Retinal pigment epithelial cell (primary cell): ENCODE data around the gene TRMU.
"Not testable (repeated sequence)": the region's sequence is repeated elsewhere in the genome, so short reads cannot be mapped to it uniquely, and the experiment has no call there.

Experiments used
- DNase-seq: peaks from one replicate; pipeline ENCODE4 v3.0.0-alpha.2; 2010; ENCODE audit warnings: low read depth
- H3K4me3 ChIP-seq: 2 replicates; pipeline ENCODE4 v1.5.1; 2011; ENCODE audit warnings: mild to moderate bottlenecking, low read length, control low read depth, moderate library complexity
- TF ChIP-seq, protein P1 (sequence below): conservative IDR thresholded peaks from 2 replicates; pipeline ENCODE4 v1.5.1; 2011; ENCODE audit warnings: low read depth, low read length, control low read depth, inconsistent platforms

The TRMU gene

DNA sequence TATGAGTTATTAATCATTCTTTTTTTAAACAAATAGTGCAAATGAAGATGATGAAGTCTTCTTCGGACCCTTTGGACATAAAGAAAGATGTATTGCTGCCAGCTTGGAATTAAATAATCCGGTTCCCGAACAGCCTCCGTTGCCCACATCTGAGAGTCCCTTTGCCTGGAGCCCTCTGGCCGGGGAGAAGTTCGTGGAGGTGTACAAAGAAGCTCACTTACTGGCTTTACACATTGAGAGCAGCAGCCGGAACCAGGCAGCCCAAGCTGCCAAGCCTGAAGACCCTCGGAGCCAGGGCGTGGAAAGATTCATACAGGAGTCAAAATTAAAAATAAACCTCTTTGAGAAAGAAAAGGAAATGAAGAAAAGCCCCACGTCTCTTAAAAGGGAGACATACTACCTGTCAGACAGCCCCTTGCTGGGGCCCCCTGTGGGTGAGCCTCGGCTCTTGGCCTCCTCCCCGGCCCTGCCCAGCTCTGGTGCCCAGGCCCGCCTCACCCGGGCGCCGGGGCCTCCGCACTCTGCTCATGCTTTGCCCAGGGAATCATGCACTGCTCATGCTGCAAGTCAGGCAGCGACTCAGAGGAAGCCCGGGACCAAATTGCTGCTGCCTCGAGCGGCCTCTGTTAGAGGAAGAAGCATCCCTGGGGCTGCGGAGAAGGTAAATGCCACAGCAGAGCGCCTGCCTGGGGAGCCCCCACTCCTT, 27.1 kb upstream of the TRMU start:
- DNase-seq = no peak
- TF ChIP-seq, protein P1, sequence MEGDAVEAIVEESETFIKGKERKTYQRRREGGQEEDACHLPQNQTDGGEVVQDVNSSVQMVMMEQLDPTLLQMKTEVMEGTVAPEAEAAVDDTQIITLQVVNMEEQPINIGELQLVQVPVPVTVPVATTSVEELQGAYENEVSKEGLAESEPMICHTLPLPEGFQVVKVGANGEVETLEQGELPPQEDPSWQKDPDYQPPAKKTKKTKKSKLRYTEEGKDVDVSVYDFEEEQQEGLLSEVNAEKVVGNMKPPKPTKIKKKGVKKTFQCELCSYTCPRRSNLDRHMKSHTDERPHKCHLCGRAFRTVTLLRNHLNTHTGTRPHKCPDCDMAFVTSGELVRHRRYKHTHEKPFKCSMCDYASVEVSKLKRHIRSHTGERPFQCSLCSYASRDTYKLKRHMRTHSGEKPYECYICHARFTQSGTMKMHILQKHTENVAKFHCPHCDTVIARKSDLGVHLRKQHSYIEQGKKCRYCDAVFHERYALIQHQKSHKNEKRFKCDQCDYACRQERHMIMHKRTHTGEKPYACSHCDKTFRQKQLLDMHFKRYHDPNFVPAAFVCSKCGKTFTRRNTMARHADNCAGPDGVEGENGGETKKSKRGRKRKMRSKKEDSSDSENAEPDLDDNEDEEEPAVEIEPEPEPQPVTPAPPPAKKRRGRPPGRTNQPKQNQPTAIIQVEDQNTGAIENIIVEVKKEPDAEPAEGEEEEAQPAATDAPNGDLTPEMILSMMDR = no peak
- H3K4me3 ChIP-seq = no peak overlapping the region

DNA sequence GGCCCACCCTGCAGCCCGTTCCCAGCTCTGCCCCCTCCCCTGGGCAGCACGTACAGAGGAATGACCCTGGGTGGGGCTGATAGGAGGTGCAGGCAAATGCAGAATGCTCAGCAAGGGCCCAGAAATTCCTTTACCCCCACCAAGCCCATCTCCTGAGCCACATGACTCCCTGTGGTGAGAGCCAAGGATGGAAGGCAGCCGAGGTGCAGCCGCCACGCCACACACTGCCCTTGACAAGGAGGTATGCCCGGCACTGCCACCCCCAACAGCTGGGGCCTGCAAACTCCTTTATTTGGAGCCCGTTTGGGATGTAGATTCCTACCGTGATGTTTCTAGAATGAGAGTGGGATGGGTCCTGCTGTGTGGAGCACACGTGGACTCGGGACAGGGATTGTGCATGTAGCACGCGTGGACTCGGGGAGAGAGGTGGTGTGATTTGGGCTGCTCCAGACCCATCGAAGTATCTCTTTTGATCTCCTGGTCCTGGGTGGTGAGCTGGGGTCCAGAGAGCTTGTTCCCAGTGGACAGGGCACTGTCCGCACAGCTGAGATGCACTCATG, 25.9 kb upstream of the TRMU start:
- TF ChIP-seq, protein P1 = no peak
- no peak for DNase-seq
- no peak overlapping the region for H3K4me3 ChIP-seq

DNA sequence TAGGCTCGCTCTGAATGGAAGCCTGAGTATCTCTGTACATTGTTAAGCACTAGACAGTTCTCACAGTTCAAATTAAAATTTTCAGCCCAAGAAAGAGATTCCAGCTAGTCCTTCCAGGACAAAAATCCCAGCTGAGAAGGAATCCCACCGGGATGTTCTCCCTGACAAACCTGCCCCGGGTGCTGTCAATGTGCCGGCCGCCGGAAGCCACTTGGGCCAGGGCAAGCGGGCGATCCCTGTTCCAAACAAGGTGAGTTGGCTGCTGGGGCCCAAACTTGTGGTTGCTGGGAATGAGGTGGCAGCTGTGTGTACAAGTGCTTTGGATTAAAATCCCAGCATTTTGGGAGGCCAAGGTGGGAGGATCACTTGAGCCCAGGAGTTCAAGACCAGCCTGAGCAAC, 23.5 kb upstream of the TRMU start:
- DNase-seq = no peak
- no peak overlapping the region for H3K4me3 ChIP-seq
- TF ChIP-seq, protein P1 = no peak

DNA sequence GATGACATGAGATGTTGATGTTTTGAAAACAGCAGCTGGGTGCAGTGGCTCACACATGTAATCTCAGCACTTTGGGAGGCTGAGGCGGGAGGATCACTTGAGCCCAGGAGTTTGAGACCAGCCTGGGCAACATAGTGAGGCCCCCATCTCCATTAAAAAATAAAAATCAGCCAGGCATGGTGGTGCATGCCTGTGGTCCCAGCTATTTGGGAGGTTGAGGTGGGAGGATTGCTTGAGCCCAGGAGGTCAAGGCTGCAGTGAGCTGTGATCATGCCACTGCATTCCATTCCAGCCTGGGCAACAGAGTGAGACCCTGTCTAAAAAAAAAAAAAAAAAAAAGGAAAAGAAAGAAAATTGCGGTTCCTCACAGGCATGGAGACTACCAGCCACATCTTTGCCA, 22.7 kb upstream of the TRMU start:
- not testable (repeated sequence) for H3K4me3 ChIP-seq, DNase-seq

DNA sequence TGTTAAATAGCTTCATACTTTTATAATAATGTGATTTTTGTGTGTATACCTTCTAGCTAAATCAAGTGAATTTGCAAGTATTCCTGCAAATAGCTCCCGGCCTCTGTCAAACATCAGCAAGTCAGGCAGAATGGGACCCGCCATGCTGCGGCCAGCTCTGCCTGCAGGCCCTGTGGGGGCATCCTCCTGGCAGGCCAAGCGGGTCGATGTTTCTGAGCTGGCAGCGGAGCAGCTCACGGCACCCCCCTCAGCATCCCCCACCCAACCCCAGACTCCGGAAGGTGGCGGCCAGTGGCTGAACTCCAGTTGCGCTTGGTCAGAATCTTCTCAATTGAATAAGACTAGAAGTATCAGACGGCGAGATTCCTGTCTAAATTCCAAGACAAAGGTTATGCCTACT, 19.5 kb upstream of the TRMU start:
- TF ChIP-seq, protein P1 = no peak
- DNase-seq = no peak
- H3K4me3 ChIP-seq = no peak overlapping the region

DNA sequence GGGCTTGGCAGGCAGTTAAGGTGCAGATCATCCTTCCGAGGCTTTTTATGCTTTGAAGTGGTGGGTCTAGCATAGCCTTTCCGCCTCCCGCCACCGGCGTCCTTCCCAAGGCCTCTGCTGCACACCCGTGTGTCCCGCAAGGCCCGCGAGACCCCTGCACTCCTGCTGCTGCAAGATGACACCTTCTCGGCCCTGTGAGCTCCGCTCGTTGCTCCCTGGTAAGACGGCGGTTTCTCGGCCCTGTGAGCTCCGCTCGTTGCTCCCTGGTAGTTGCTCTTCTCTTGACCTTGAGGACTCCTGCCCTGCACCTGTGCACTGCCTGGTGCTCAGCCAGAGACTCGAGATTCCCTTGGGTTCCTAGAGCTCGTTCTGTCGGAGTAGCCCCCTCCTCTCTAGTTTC, 17.9 kb upstream of the TRMU start:
- DNase-seq = no peak
- no peak overlapping the region for H3K4me3 ChIP-seq

DNA sequence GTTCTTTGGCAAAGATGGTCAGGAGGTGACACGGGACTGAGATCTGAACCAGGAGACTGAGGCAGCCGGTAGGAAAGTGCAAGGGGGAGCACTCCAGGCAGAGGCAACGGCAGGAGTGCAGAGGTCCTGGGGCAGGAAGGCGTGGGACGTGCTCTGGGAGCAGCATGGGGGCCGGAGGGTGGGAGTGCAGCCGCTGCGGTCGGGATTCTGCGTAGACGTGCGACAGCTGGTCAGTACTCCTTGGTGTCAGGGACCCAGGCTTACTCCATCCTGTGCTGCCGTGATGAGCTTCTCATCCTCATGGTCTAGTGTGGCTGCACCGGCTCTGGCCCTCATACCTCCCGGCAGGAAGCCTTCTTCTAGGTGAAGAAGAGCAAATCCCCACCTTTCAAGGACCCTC, 16.9 kb upstream of the TRMU start:
- no peak for DNase-seq
- H3K4me3 ChIP-seq = no peak overlapping the region
- TF ChIP-seq, protein P1 = no peak

More for the DNA sequence above, 17.9 kb upstream of the TRMU start:
- TF ChIP-seq, protein P1 = no peak

DNA sequence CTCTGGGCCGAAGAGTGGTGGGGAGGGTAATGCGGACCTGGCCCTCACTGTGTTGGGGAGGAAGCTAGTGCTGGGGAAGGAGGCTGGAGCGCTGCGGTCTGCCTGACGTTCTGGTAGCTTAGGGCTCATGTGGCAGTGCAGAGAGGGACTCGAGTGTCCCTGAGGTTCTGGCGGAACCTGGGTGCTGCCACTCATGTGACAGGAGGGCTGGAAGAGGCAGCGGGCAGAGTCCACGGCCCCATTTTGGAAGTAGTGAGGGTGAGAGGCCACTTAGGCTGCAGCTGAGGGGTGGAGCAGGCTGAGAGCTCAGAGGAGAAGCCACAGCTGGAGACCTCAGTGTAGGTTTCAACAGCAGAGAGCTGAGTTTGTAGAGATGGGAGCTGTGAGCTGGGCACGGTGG, 16.2 kb upstream of the TRMU start:
- TF ChIP-seq, protein P1 = no peak
- no peak for DNase-seq
- no peak overlapping the region for H3K4me3 ChIP-seq
